GM06990 (cell line): ENCODE results near the gene MTRFR.
"Not testable (repeated sequence)": the region's sequence is repeated elsewhere in the genome, so short reads cannot be mapped to it uniquely, and the experiment has no call there.

Source experiments
- DNase-seq: peaks from one replicate; pipeline ENCODE4 v3.0.0-alpha.2; 2011; ENCODE audit not compliant: insufficient read length; ENCODE audit errors: extremely low read depth
- H3K27me3 ChIP-seq: replicated peaks from 2 replicates; pipeline ENCODE4 v1.6.0; 2011; ENCODE audit warnings: low read length; ENCODE audit not compliant: control insufficient read depth, insufficient read depth
- H3K36me3 ChIP-seq: 2 replicates; pipeline ENCODE4 v1.5.1; 2011; ENCODE audit warnings: low read length; ENCODE audit not compliant: control insufficient read depth, insufficient read depth
- H3K4me3 ChIP-seq: replicated peaks from 2 replicates; pipeline ENCODE4 v1.5.1; 2011; ENCODE audit warnings: low read depth, mild to moderate bottlenecking, control low read depth, low read length
- CTCF ChIP-seq: IDR thresholded peaks from 2 replicates; pipeline ENCODE4 v1.5.1; 2011; ENCODE audit warnings: low read length, control low read depth, mild to moderate bottlenecking, inconsistent platforms; ENCODE audit not compliant: insufficient read depth, poor library complexity, severe bottlenecking

MTRFR gene

GRCh38 chr12:123232807-123233504 is at the start of gene MTRFR, which contains the start of gene MPHOSPH9:
Gene MTRFR, plus strand, starts transcription at chr12:123233436. Its CDS starts 20,239 bp downstream, at chr12:123253675.
Gene MPHOSPH9, minus strand, starts transcription at chr12:123233141. Its CDS starts 2,777 bp downstream, at chr12:123230364.
- peak; percentile 99 for DNase-seq
- Histone ChIP-seq H3K4me3 (peak within 1 kb of the TSS; percentile 82), H3K36me3 (no peaks in the 10 kb centered on the region), H3K27me3 (no peaks in the 10 kb centered on the region)
- no peak for TF ChIP-seq CTCF

- H3K4me3 ChIP-seq: no peak overlapping the region
- no peak for DNase-seq
- no peaks in the 10 kb centered on the region for H3K27me3 ChIP-seq
- no peak for TF ChIP-seq CTCF
- peaks cover 4% of the 10 kb centered on the region for H3K36me3 ChIP-seq
These were observed 45.6 kb upstream of the MTRFR start for GRCh38 chr12:123187637-123188036.

- no peak for DNase-seq
- no peak overlapping the region for H3K4me3 ChIP-seq
- no peaks in the 10 kb centered on the region for H3K27me3 ChIP-seq
- H3K36me3 ChIP-seq: peaks cover 2% of the 10 kb centered on the region
- TF ChIP-seq CTCF: no peak
These were observed 33.3 kb upstream of the MTRFR start for GRCh38 chr12:123199936-123200335.

GRCh38 chr12:123200414-123200813 is 32.8 kb upstream of the MTRFR start:
- H3K36me3 ChIP-seq: peaks cover 2% of the 10 kb centered on the region
- no peak for TF ChIP-seq CTCF

GRCh38 chr12:123206794-123207193 is 26.4 kb upstream of the MTRFR start:
- not testable (repeated sequence) for H3K36me3 ChIP-seq, H3K27me3 ChIP-seq, DNase-seq, H3K4me3 ChIP-seq

More at GRCh38 chr12:123200414-123200813, 32.8 kb upstream of the MTRFR start:
- Histone ChIP-seq H3K27me3 (no peaks in the 10 kb centered on the region), H3K4me3 (no peak overlapping the region)
- DNase-seq: no peak

GRCh38 chr12:123207815-123208214 is 25.4 kb upstream of the MTRFR start:
- not testable (repeated sequence) for H3K27me3 ChIP-seq, DNase-seq, H3K4me3 ChIP-seq, H3K36me3 ChIP-seq

GRCh38 chr12:123223241-123223668 is 10.0 kb upstream of the MTRFR start:
- H3K27me3 ChIP-seq: no peaks in the 10 kb centered on the region
- H3K4me3 ChIP-seq: no peak overlapping the region
- H3K36me3 ChIP-seq: peaks cover under 1% of the 10 kb centered on the region
- DNase-seq: peak; percentile 32
- no peak for TF ChIP-seq CTCF
